Measurements from ENCODE around the gene IP6K1.

Gene IP6K1

DNA sequence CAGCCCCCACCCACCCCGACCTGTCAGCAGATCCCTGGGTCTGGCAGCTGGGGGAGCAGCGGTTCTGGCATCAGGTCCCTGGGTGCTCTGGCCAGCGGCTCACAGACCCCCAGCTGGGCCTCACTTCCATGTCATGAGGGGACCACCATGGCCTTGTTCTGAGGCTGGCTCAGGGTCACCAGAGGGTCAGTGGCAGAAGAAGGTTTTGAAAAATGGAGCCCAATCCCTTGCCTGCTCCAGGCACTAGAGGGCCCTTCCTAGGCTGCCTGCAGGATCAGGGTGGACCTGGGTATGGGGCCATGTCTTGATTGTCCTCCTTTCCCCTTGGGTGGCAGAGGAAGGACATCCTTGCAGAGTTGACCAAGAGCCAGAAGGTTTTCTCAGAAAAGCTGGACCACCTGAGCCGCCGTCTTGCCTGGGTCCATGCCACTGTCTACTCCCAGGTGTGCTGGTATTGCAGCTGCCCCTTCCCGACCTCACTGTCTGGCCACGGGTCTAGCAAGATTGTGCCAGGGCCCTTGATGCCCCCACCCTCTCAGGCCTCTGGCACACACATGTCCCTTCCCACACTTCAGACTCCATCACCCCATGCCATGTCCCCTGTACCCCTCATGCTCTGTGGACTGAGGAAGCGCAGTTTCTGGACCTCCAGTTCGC, 79.8 kb downstream of the IP6K1 start:
- Histone ChIP-seq H3K4me1 (no peaks in the 10 kb centered on the region), H3K36me3 (no peaks in the 10 kb centered on the region), H3K27me3 (no peaks in the 10 kb centered on the region), H3K4me3 (ENCODE audit: low read depth, low read length) (no peak overlapping the region), H3K9me3 (no peaks in the 10 kb centered on the region)
- TF ChIP-seq, protein P1, sequence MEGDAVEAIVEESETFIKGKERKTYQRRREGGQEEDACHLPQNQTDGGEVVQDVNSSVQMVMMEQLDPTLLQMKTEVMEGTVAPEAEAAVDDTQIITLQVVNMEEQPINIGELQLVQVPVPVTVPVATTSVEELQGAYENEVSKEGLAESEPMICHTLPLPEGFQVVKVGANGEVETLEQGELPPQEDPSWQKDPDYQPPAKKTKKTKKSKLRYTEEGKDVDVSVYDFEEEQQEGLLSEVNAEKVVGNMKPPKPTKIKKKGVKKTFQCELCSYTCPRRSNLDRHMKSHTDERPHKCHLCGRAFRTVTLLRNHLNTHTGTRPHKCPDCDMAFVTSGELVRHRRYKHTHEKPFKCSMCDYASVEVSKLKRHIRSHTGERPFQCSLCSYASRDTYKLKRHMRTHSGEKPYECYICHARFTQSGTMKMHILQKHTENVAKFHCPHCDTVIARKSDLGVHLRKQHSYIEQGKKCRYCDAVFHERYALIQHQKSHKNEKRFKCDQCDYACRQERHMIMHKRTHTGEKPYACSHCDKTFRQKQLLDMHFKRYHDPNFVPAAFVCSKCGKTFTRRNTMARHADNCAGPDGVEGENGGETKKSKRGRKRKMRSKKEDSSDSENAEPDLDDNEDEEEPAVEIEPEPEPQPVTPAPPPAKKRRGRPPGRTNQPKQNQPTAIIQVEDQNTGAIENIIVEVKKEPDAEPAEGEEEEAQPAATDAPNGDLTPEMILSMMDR (IDR thresholded peaks at IDR 0.05; ENCODE audit: low read depth, low read length) = no peak
- DNase-seq = no peak

DNA sequence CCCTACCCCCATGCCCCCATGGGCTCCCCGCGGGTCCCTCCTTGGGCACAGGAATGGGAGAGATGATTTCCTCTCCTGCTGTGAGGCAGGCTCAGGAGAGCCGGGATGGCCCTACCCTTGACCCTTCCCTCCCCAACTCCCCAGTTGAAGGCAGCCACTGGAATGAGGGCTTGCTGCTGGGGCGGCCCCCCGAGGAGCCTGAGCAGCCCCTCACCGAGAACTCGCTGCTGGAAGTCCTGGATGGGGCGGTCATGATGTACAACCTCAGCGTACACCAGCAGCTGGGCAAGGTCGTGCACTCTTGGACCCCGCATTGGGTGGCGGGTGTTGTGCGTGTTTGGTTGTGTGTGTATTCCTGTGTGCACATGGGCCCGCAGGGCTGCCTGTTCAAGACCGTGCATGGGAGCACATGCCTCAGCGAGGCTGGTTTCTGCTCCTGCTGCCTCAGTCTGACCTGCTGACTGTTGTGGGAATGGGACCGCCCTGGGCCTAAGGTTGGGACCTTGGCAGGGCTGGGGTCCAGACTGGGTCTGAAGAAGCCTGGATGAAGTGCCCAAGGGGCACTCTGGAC, 80.9 kb downstream of the IP6K1 start:
- no peak for DNase-seq
- no peaks in the 10 kb centered on the region for H3K27me3 ChIP-seq
- no peaks in the 10 kb centered on the region for H3K9me3 ChIP-seq
- TF ChIP-seq, protein P1 (IDR thresholded peaks at IDR 0.05; ENCODE audit: low read depth, low read length) = no peak
- H3K4me3 ChIP-seq (ENCODE audit: low read depth, low read length) = no peak overlapping the region
- no peaks in the 10 kb centered on the region for H3K36me3 ChIP-seq
- no peaks in the 10 kb centered on the region for H3K4me1 ChIP-seq

DNA sequence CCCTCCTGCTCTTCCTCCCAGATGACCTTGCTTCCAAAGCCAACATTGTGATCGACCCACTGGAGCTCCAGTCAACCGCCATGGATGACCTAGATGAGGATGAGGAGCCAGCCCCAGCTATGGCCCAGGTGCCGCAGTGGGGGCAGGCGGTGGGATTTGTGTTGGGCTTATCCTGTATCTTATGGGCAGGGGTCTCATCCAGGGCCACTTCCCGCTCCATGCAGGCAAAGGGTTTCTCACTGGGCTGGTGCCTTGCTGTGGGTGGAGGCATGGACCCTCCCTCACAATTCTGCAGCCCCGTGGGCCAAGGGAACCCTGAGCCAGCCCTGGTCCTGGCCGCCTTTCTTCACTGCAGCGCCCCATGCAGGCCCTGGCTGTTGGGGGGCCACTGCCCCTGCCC, 81.7 kb downstream of the IP6K1 start:
- Histone ChIP-seq H3K9me3 (no peaks in the 10 kb centered on the region), H3K27me3 (no peaks in the 10 kb centered on the region), H3K36me3 (no peaks in the 10 kb centered on the region), H3K4me1 (no peaks in the 10 kb centered on the region), H3K4me3 (ENCODE audit: low read depth, low read length) (no peak overlapping the region)
- TF ChIP-seq, protein P1 (IDR thresholded peaks at IDR 0.05; ENCODE audit: low read depth, low read length) = no peak
- no peak for DNase-seq

DNA sequence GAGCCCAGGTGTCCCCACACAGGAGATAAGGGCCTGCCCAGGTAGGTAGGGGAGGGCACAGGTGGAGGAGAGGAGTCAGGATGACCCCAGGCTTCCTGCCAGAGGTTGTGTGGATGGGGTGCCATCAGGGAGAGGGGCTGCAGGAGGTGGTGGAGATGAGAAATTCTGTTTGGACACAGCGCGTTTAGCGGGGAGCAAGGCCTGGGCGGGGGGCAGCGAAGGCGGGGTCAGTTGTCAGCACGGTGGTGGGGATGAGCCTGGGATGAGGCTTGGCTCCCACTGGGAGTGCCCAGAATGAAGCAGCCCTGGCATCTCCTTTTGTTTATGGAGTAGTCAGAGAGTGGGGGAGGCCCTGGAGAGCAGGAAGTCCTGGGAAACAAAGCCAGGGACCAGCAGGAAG, 82.4 kb downstream of the IP6K1 start:
- Histone ChIP-seq H3K27me3 (no peaks in the 10 kb centered on the region), H3K4me1 (no peaks in the 10 kb centered on the region), H3K9me3 (no peaks in the 10 kb centered on the region), H3K4me3 (ENCODE audit: low read depth, low read length) (no peak overlapping the region), H3K36me3 (no peaks in the 10 kb centered on the region)
- TF ChIP-seq, protein P1 (IDR thresholded peaks at IDR 0.05; ENCODE audit: low read depth, low read length) = no peak
- DNase-seq = no peak

DNA sequence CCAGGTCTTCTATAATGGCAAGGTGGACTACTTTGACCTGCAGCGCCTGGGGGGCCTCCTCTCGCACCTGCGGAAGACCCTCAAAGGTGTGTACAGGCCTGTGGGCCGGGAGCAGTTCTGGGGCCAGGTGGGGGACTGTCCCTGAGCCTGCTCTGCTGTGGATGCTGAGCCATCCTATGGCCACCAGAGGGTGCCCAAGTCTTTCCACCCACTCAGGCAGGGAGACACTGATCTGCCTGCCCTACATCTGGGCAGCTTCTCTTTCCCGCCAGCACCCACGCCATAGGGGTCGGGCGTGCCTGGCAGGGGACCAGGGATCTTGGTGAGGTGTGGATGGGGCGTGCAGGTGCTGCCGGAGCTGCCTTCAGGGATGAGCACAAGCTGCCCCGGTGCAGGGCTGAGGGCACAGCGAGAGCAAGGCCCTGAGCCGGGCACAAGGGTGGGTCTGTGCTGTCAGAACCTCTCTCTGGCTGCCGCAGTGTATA, 82.9 kb downstream of the IP6K1 start:
- DNase-seq = peak; percentile 71
- TF ChIP-seq, protein P1 (IDR thresholded peaks at IDR 0.05; ENCODE audit: low read depth, low read length) = peak; percentile 74
- Histone ChIP-seq H3K9me3 (no peaks in the 10 kb centered on the region), H3K4me1 (no peaks in the 10 kb centered on the region), H3K36me3 (no peaks in the 10 kb centered on the region), H3K27me3 (no peaks in the 10 kb centered on the region), H3K4me3 (ENCODE audit: low read depth, low read length) (no peak overlapping the region)

DNA sequence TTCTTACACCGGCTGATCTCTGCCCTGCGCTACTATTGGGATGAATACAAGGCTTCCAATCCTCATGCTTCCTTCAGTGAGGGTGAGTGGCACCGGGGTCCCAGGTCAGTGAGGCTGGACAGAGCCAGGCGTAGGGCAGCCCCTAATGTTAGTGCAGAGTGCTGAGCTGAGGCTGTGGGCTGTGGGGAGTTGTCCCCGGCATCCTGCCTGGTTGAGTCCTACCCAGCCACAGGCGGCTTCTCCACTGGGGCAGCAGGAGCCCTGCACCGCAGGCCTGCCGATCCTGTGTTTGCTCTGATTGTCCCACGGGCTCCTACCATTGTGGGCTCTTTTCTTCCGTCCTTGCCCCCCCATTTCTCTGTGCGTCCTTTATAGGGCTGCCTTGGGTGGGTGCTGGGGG, 83.7 kb downstream of the IP6K1 start:
- Histone ChIP-seq H3K9me3 (no peaks in the 10 kb centered on the region), H3K4me3 (ENCODE audit: low read depth, low read length) (no peak overlapping the region), H3K36me3 (no peaks in the 10 kb centered on the region), H3K27me3 (no peaks in the 10 kb centered on the region), H3K4me1 (no peaks in the 10 kb centered on the region)
- TF ChIP-seq, protein P1 (IDR thresholded peaks at IDR 0.05; ENCODE audit: low read depth, low read length) = no peak
- DNase-seq = no peak

All from BE2C (cell line).